H1 (cell line): ENCODE data around the gene ACACB. TPM values are rescaled to one million over a fixed set of nuclear protein-coding genes. Genes with fewer than 3 reads are reported as not detected.

ENCODE experiments used
- CTCF ChIA-PET: fragments of 300-600 bp; sonication (Branson Sonifier 250); formaldehyde crosslinking; loops from one replicate; lab custom pipeline; 2021; ENCODE audit not compliant: partially characterized antibody; lab: Charles Lee
- POLR2A ChIA-PET: fragments of 300-600 bp; sonication (Branson Sonifier 250); formaldehyde crosslinking; loops from one replicate; lab custom pipeline; 2021; ENCODE audit warnings: inconsistent platforms; ENCODE audit not compliant: partially characterized antibody; lab: Charles Lee
- DNase-seq, 2 experiments: peaks; one replicate each; pipeline versions ENCODE4 v3.0.0 to v3.0.0-alpha.2; 2010 to 2022; ENCODE audit warnings: low spot score in 2 of 2, low read depth in 1 of 2, mixed read lengths in 1 of 2
- FAIRE-seq: peaks from 2 replicates; lab custom pipeline; 2011; peaks lifted over from hg19 to GRCh38; lab: Jason Lieb, UNC
- H2AFZ ChIP-seq: 2 replicates; pipeline ENCODE4 v1.8.1; 2012; ENCODE audit warnings: low read length, inconsistent platforms
- H2AK5ac ChIP-seq: 2 replicates; pipeline ENCODE4 v1.6.1; 2013; ENCODE audit warnings: low read depth, low read length
- H2BK120ac ChIP-seq: replicated peaks from 2 replicates; pipeline ENCODE3; 2013; ENCODE audit warnings: low read depth, low read length, inconsistent platforms
- H2BK12ac ChIP-seq: 2 replicates; pipeline ENCODE4 v1.6.1; 2013; ENCODE audit warnings: low read depth, low read length
- H2BK15ac ChIP-seq: 2 replicates; pipeline ENCODE4 v1.6.1; 2013; ENCODE audit warnings: low read length
- H2BK20ac ChIP-seq: 2 replicates; pipeline ENCODE4 v1.6.1; 2013; ENCODE audit warnings: low read length
- H2BK5ac ChIP-seq: 2 replicates; pipeline ENCODE4 v1.6.1; 2013; ENCODE audit warnings: low read depth, low read length
- H3K14ac ChIP-seq: 2 replicates; pipeline ENCODE4 v1.6.1; 2013; ENCODE audit warnings: inconsistent platforms; ENCODE audit not compliant: insufficient read length
- H3K18ac ChIP-seq: 2 replicates; pipeline ENCODE4 v1.6.1; 2013; ENCODE audit warnings: low read length; ENCODE audit errors: extremely low read depth
- H3K23ac ChIP-seq: 2 replicates; pipeline ENCODE4 v1.6.1; 2013; ENCODE audit warnings: inconsistent platforms; ENCODE audit not compliant: insufficient read length
- H3K23me2 ChIP-seq: 2 replicates; pipeline ENCODE4 v1.6.1; 2013; ENCODE audit warnings: low read depth, low read length
- H3K27ac ChIP-seq: 2 replicates; pipeline ENCODE4 v1.6.1; 2011; ENCODE audit warnings: low read depth, low read length, inconsistent platforms
- H3K27me3 ChIP-seq, 4 experiments: replicated peaks in 1 of 4; 1 replicate in 1 of 4; 2 replicates in 3 of 4; pipeline versions ENCODE4 v1.6.1 to v1.8.1; 2011 to 2013; ENCODE audit warnings: low read length in 3 of 4, mild to moderate bottlenecking in 3 of 4, inconsistent platforms in 2 of 4, mixed read lengths in 2 of 4, moderate library complexity in 1 of 4; ENCODE audit not compliant: control insufficient read depth in 3 of 4, insufficient read depth in 3 of 4; ENCODE audit errors: extremely low read depth in 1 of 4
- H3K36me3 ChIP-seq, 4 experiments: 2 replicates each; pipeline versions ENCODE4 v1.6.1 to v1.8.1; 2011 to 2013; ENCODE audit warnings: mild to moderate bottlenecking in 4 of 4, low read length in 3 of 4, moderate library complexity in 2 of 4, control low read depth in 1 of 4, inconsistent platforms in 1 of 4; ENCODE audit not compliant: insufficient read depth in 4 of 4, control insufficient read depth in 2 of 4
- H3K4ac ChIP-seq: replicated peaks from 2 replicates; pipeline ENCODE3; 2013; ENCODE audit warnings: low read length, low read depth, mixed read lengths, inconsistent platforms; ENCODE audit not compliant: insufficient read length
- H3K4me1 ChIP-seq, 4 experiments: replicated peaks in 1 of 4; 1 replicate in 1 of 4; 2 replicates in 3 of 4; pipeline versions ENCODE4 v1.6.1 to v1.8.1; 2011 to 2013; ENCODE audit warnings: low read length in 3 of 4, inconsistent platforms in 2 of 4, mixed read lengths in 1 of 4; ENCODE audit not compliant: insufficient read depth in 4 of 4, control insufficient read depth in 3 of 4
- H3K4me2 ChIP-seq, 2 experiments: 2 replicates each; pipeline versions ENCODE4 v1.6.1 to v1.8.1; 2011 to 2013; ENCODE audit warnings: low read depth in 2 of 2, low read length in 2 of 2, control low read depth in 1 of 2, inconsistent platforms in 1 of 2, mild to moderate bottlenecking in 1 of 2; ENCODE audit not compliant: insufficient read depth in 1 of 2
- H3K4me3 ChIP-seq, 4 experiments: fragments of 200-600, 300-600 bp in 1 of 4; sonication (generic), shearing (Covaris generic), sonication (Bioruptor Twin) in 1 of 4; 2 replicates each; pipeline versions ENCODE4 v1.5.1 to v1.8.1; 2011 to 2016; ENCODE audit warnings: low read length in 4 of 4, low read depth in 3 of 4, control low read depth in 2 of 4, inconsistent platforms in 2 of 4, mild to moderate bottlenecking in 2 of 4, mixed read lengths in 1 of 4, moderate library complexity in 1 of 4; ENCODE audit not compliant: insufficient read depth in 2 of 4; ENCODE audit errors: extremely low read depth in 1 of 4
- H3K56ac ChIP-seq: replicated peaks from 2 replicates; pipeline ENCODE3; 2013; ENCODE audit warnings: low read depth, mild to moderate bottlenecking, mixed read lengths, low read length, inconsistent platforms; ENCODE audit not compliant: insufficient read length
- H3K79me1 ChIP-seq: 2 replicates; pipeline ENCODE4 v1.6.1; 2013; ENCODE audit warnings: low read depth, low read length, control low read depth
- H3K79me2 ChIP-seq, 2 experiments: 2 replicates each; pipeline versions ENCODE4 v1.6.1 to v1.8.1; 2012 to 2013; ENCODE audit warnings: low read length in 2 of 2, mild to moderate bottlenecking in 2 of 2, inconsistent platforms in 1 of 2; ENCODE audit not compliant: insufficient read depth in 2 of 2, control insufficient read depth in 1 of 2
- H3K9ac ChIP-seq, 4 experiments: replicated peaks in 1 of 4; 1 replicate in 1 of 4; 2 replicates in 3 of 4; pipeline versions ENCODE4 v1.6.1 to v1.8.1; 2011 to 2013; ENCODE audit warnings: low read depth in 3 of 4, low read length in 3 of 4, control low read depth in 2 of 4, mild to moderate bottlenecking in 2 of 4, moderate library complexity in 2 of 4, inconsistent platforms in 1 of 4; ENCODE audit errors: extremely low read depth in 1 of 4
- H3K9me3 ChIP-seq, 2 experiments: 2 replicates each; pipeline versions ENCODE4 v1.6.1 to v1.8.1; 2012 to 2013; ENCODE audit warnings: mild to moderate bottlenecking in 2 of 2, moderate library complexity in 2 of 2, control low read depth in 1 of 2, inconsistent platforms in 1 of 2, low read depth in 1 of 2, low read length in 1 of 2, mixed read lengths in 1 of 2; ENCODE audit not compliant: insufficient read depth in 2 of 2
- H4K20me1 ChIP-seq, 2 experiments: replicated peaks in 1 of 2; 2 replicates each; pipeline versions ENCODE3 to v1.8.1; 2011 to 2013; ENCODE audit warnings: inconsistent platforms in 2 of 2, low read length in 2 of 2, mild to moderate bottlenecking in 1 of 2; ENCODE audit not compliant: insufficient read depth in 2 of 2, control insufficient read depth in 1 of 2
- H4K5ac ChIP-seq: 2 replicates; pipeline ENCODE4 v1.6.1; 2013; ENCODE audit warnings: low read length, low read depth, mixed read lengths, inconsistent platforms; ENCODE audit not compliant: insufficient read length
- H4K8ac ChIP-seq: 2 replicates; pipeline ENCODE4 v1.8.0; 2013; ENCODE audit warnings: mild to moderate bottlenecking, moderate library complexity, low read length, inconsistent platforms; ENCODE audit not compliant: insufficient read depth; ENCODE audit errors: extremely low read depth
- H4K91ac ChIP-seq: replicated peaks from 2 replicates; pipeline ENCODE3; 2013; ENCODE audit warnings: low read length, mixed read lengths, inconsistent platforms; ENCODE audit not compliant: insufficient read length
- CBX5 ChIP-seq: fragments of 300-800, 300-1000 bp; sonication (generic); IDR thresholded peaks from 2 replicates; pipeline ENCODE4 v1.7.1; 2016; ENCODE audit warnings: antibody characterized with exemption, low read length, low read depth
- CEBPB ChIP-seq: IDR thresholded peaks from 2 replicates; pipeline ENCODE4 v1.6.1; 2012; ENCODE audit warnings: low read depth, low read length
- GTF2F1 ChIP-seq: IDR thresholded peaks from 2 replicates; pipeline ENCODE4 v1.6.1; 2012; ENCODE audit warnings: low read depth, low read length, improper control_type of control experiment, borderline replicate concordance
- KDM5A ChIP-seq: fragments of 200-600 bp; IDR thresholded peaks from 2 replicates; pipeline ENCODE4 v1.7.1; 2012; ENCODE audit warnings: mild to moderate bottlenecking, low read length, inconsistent platforms, mixed read lengths
- POU5F1 ChIP-seq: IDR thresholded peaks from 2 replicates; pipeline ENCODE4 v1.6.1; 2011; ENCODE audit warnings: low read depth, mild to moderate bottlenecking, low read length, moderate library complexity
- SAP30 ChIP-seq: fragments of 300-600 bp; sonication (generic); IDR thresholded peaks from 2 replicates; pipeline ENCODE4 v1.7.1; 2012; ENCODE audit warnings: low read length, moderate library complexity, mild to moderate bottlenecking, inconsistent platforms; ENCODE audit not compliant: insufficient read depth, insufficient replicate concordance
- SIN3A ChIP-seq, 2 experiments: IDR thresholded peaks in 1 of 2; conservative IDR thresholded peaks in 1 of 2; 2 replicates each; pipeline ENCODE4 v1.6.1; 2011 to 2012; ENCODE audit warnings: low read length in 2 of 2, improper control_type of control experiment in 1 of 2, low read depth in 1 of 2, mild to moderate bottlenecking in 1 of 2
- SIRT6 ChIP-seq: IDR thresholded peaks from one replicate; pipeline ENCODE4 v1.7.1; 2012; ENCODE audit warnings: low read length, inconsistent platforms
- SIX5 ChIP-seq: IDR thresholded peaks from 2 replicates; pipeline ENCODE4 v1.6.1; 2011; ENCODE audit warnings: mild to moderate bottlenecking, low read depth, low read length
- SP2 ChIP-seq: IDR thresholded peaks from 2 replicates; pipeline ENCODE4 v1.6.1; 2012; ENCODE audit warnings: mild to moderate bottlenecking, low read length, inconsistent platforms
- TBP ChIP-seq: IDR thresholded peaks from 2 replicates; pipeline ENCODE4 v1.6.1; 2011; ENCODE audit warnings: low read depth, low read length, improper control_type of control experiment
- YY1 ChIP-seq: IDR thresholded peaks from 2 replicates; pipeline ENCODE4 v1.6.1; 2011; ENCODE audit warnings: low read depth, mild to moderate bottlenecking, low read length
- ZNF274 ChIP-seq: IDR thresholded peaks from 2 replicates; pipeline ENCODE4 v1.7.0; 2012; ENCODE audit warnings: low read length, borderline replicate concordance; ENCODE audit errors: extremely low read depth
- WGBS, 2 experiments: shearing (Covaris generic) in 1 of 2; methylation state at CpG; one replicate each; pipeline versions ENCODE4 v1.1.6 to v1.1.7; 2013 to 2015; ENCODE audit warnings: low lambda C conversion rate in 2 of 2, mixed read lengths in 2 of 2, inconsistent platforms in 1 of 2, low coverage in 1 of 2, missing lambda C conversion rate in 1 of 2; ENCODE audit not compliant: insufficient replicate concordance in 2 of 2, insufficient coverage in 1 of 2, insufficient read length in 1 of 2; ENCODE audit errors: extremely low coverage in 1 of 2, missing lambda C conversion rate in 1 of 2; 5-methylcytosine and 5-hydroxymethylcytosine counted together
- polyA plus RNA-seq, 7 experiments: library from polyadenylated mRNA; depleted of rRNA in 3 of 7; stranded (reverse) in 5 of 7; unstranded in 2 of 7; fragments of >200 nt in 5 of 7; fragments of 200-250 nt in 2 of 7; gene quantifications; 1 replicate in 5 of 7; 2 replicates in 1 of 7; 4 replicates in 1 of 7; pipeline versions ENCODE4 v1.2.1 to v1.2.3, GENCODE V29; 2011 to 2013; ENCODE audit warnings: missing spikeins in 2 of 7, mixed read lengths in 2 of 7
- total RNA-seq: library from RNA; stranded (reverse); fragmentation: NEBNext Ultra II Directional; extraction: Animal tissue kit (Norgen Biotek cat#: 25700); gene quantifications from 2 replicates; pipeline ENCODE4 v1.2.1, GENCODE V29; 2021

ACACB gene
- total and polyA plus RNA-seq, 2 of the 8 experiments (the other 6 are each of a cell fraction or from before 2014, with no cell fraction given) = 5.8 to 15.3 TPM

- no peak overlapping the region; the same call in 1 of the 2 replicates for H2BK15ac ChIP-seq
- no peak overlapping the region for H3K4me3 ChIP-seq
- no peaks in the 10 kb centered on the region for H3K79me2 ChIP-seq
- H3K79me1 ChIP-seq = no peaks in the 10 kb centered on the region
- no peaks in the 10 kb centered on the region for H3K4me1 ChIP-seq
- no peaks in the 10 kb centered on the region for H4K20me1 ChIP-seq
- H2BK5ac ChIP-seq = no peak overlapping the region
- CTCF ChIA-PET = interaction anchor here (0.6 to 1.8 kb wide), 9 partner anchors 9 to 436 kb away, joined by 3 to 10 read pairs (median 3); partner anchors contain the start of gene ACACB
- H2BK20ac ChIP-seq = peak overlapping the region; percentile 48; the same call in 1 of the 2 replicates
- no peaks in the 10 kb centered on the region for H3K23me2 ChIP-seq
- no peak overlapping the region for H3K27ac ChIP-seq
- no peak overlapping the region for H2BK12ac ChIP-seq
- POLR2A ChIA-PET = interaction anchor here (1.8 kb wide), 1 partner anchor 17 kb away, joined by 4 read pairs; no protein-coding TSS in a partner anchor
- no peak overlapping the region for H3K56ac ChIP-seq
- no peaks in the 10 kb centered on the region for H3K27me3 ChIP-seq
- no peak overlapping the region for H3K9ac ChIP-seq
- no peak overlapping the region for H2BK120ac ChIP-seq
- H4K91ac ChIP-seq = no peak overlapping the region
- H3K4me2 ChIP-seq = no peak overlapping the region
- H3K4ac ChIP-seq = no peak overlapping the region
- no peak overlapping the region for H4K5ac ChIP-seq
- peak overlapping the region; percentile 57 for H4K8ac ChIP-seq
- no peaks in the 10 kb centered on the region for H3K36me3 ChIP-seq
- H3K9me3 ChIP-seq = no peaks in the 10 kb centered on the region; a peak in 1 of 4 replicates
- H3K18ac ChIP-seq = no peak overlapping the region
- H2AFZ ChIP-seq = no peak overlapping the region
- no peak overlapping the region for H2AK5ac ChIP-seq
- H3K14ac ChIP-seq = no peak overlapping the region
- DNase-seq = no peak
- FAIRE-seq = no peak
- no peak overlapping the region for H3K23ac ChIP-seq
- WGBS, 2 experiments = 81% methylated on average over 24 of the region's 24 CpGs; no CpG with 5 or more reads in 1 of the 2 experiments
- TF ChIP-seq CBX5 = no peak
- no peak for TF ChIP-seq YY1
- TF ChIP-seq ZNF274 = no peak
- TF ChIP-seq CEBPB = no peak
- no peak for TF ChIP-seq KDM5A
- TF ChIP-seq GTF2F1 = no peak
- TF ChIP-seq POU5F1 = no peak
- no peak for TF ChIP-seq SP2
- TF ChIP-seq SIX5 = no peak
- no peak for TF ChIP-seq SIN3A (conservative IDR thresholded peaks at IDR 0.05 in 1 of 2, IDR thresholded peaks at IDR 0.05 in 1 of 2; ENCODE audit: low read depth in 1 of 2, low read length in 2 of 2)
- TF ChIP-seq TBP = no peak
- no peak for TF ChIP-seq SIRT6
- no peak for TF ChIP-seq SAP30
These were observed 15.0 kb downstream of the ACACB start for GRCh38 chr12:109131154-109132050.
